Body of pancreas (tissue), 4 donors: ENCODE data around the gene S1PR5. TPM values are rescaled to one million over a fixed set of nuclear protein-coding genes. Genes with fewer than 3 reads are reported as not detected.

Experiments
- ATAC-seq: fragments of 150-250 bp; one replicate; pipeline ENCODE4 v1.9.1; 2016
- DNase-seq, 4 donors: peaks; one replicate each; pipeline ENCODE4 v3.0.0-alpha.2; 2019
- H3K27ac ChIP-seq, 4 donors: fragments of 200-600 bp; sonication (generic); 1 replicate in 3 of 4; 2 replicates in 1 of 4; pipeline versions ENCODE4 v1.5.1 to v1.6.1; 2016 to 2019; ENCODE audit warnings: mild to moderate bottlenecking in 1 of 4, mixed read lengths in 1 of 4, moderate library complexity in 1 of 4
- H3K27me3 ChIP-seq, 2 donors: fragments of 200-600 bp; sonication (generic); one replicate each; pipeline ENCODE4 v1.6.0; 2016; ENCODE audit warnings: mild to moderate bottlenecking in 1 of 2
- H3K36me3 ChIP-seq, 2 donors: fragments of 200-600 bp; sonication (generic); replicated peaks in 1 of 2; 2 replicates each; pipeline ENCODE4 v1.5.1; 2016; ENCODE audit warnings: low read depth in 2 of 2; ENCODE audit not compliant: insufficient read depth in 1 of 2
- H3K4me1 ChIP-seq: fragments of 200-600 bp; sonication (generic); one replicate; pipeline ENCODE4 v1.6.0; 2016
- H3K4me3 ChIP-seq, 2 donors: fragments of 200-600 bp; sonication (generic); 1 replicate in 1 of 2; 2 replicates in 1 of 2; pipeline ENCODE4 v1.5.1; 2016 to 2019
- H3K9me3 ChIP-seq, 3 donors: fragments of 200-600 bp; sonication (generic); 1 replicate in 2 of 3; 2 replicates in 1 of 3; pipeline ENCODE4 v1.5.1; 2016
- CTCF ChIP-seq, 7 experiments: fragments of 450-650 bp in 4 of 7; fragments of 200-600 bp in 3 of 7; sonication (generic) in 3 of 7; IDR thresholded peaks; one replicate each; pipeline ENCODE4 v1.5.1; 2016 to 2019; ENCODE audit warnings: antibody characterized with exemption in 7 of 7
- POLR2A ChIP-seq, 3 donors: fragments of 450-650 bp; IDR thresholded peaks; one replicate each; pipeline ENCODE4 v1.6.1; 2016; ENCODE audit warnings: antibody characterized with exemption in 3 of 3, mild to moderate bottlenecking in 2 of 3
- WGBS, 2 donors: methylation state at CpG; one replicate each; pipeline ENCODE4 v1.1.5; 2017; 5-methylcytosine and 5-hydroxymethylcytosine counted together
- intact Hi-C: fragments of 100-400 bp; cut with DNase I; formaldehyde crosslinking; loops from one replicate; pipeline ENCODE4 v1.15.1; 2023
- total RNA-seq, 2 donors: library from RNA; depleted of rRNA; stranded (reverse); fragments of >200 nt; gene quantifications; one replicate each; pipeline ENCODE4 v1.1.0, GENCODE V29; 2016

Gene S1PR5
- total RNA-seq, 2 donors from 2014 or later = 1.0 to 1.6 TPM

GRCh38 chr19:10501971-10502523, 15.2 kb downstream of the S1PR5 start:
- intact Hi-C loops = no loop called here
- H3K27ac ChIP-seq = peak overlapping the region; percentile 95 to 99 (median 98)
- WGBS, 2 donors = 0% methylated on average over 5 to 35 of the region's 35 CpGs

GRCh38 chr19:10500247-10500592, 17.0 kb downstream of the S1PR5 start:
- intact Hi-C loops = no loop called here
- Histone ChIP-seq H3K4me3 (no peak overlapping the region), H3K9me3 (no peaks in the 10 kb centered on the region), H3K27ac (no peak overlapping the region), H3K4me1 (peaks cover 40% of the 10 kb centered on the region), H3K27me3 (no peaks in the 10 kb centered on the region), H3K36me3 (peaks cover 5 to 9% of the 10 kb centered on the region in 2 donors)
- DNase-seq (no peak), ATAC-seq (no peak)
- TF ChIP-seq POLR2A (IDR thresholded peaks at IDR 0.05) = no peak
- TF ChIP-seq CTCF (IDR thresholded peaks at IDR 0.05) = no peak
- 94 to 97% methylated on average over 2 of the region's 2 CpGs for WGBS, 2 donors

More at GRCh38 chr19:10501971-10502523, 15.2 kb downstream of the S1PR5 start:
- Histone ChIP-seq H3K36me3 (peaks cover 2 to 3% of the 10 kb centered on the region in 2 donors), H3K4me3 (peak overlapping the region; percentile 72 to 73), H3K27me3 (no peaks in the 10 kb centered on the region), H3K9me3 (no peaks in the 10 kb centered on the region), H3K4me1 (peaks cover 45% of the 10 kb centered on the region)
- peak; percentile 81 for ATAC-seq
- peak; percentile 95 to 100 (median 98) for DNase-seq
- peak in 2 of 3 donors; percentile 81 to 83 for TF ChIP-seq POLR2A (IDR thresholded peaks at IDR 0.05)
- TF ChIP-seq CTCF (IDR thresholded peaks at IDR 0.05) = no peak

GRCh38 chr19:10499550-10500246, 17.5 kb downstream of the S1PR5 start:
- H3K4me1 ChIP-seq = peaks cover 40% of the 10 kb centered on the region
- 67 to 89% methylated on average over 9 to 18 of the region's 24 CpGs for WGBS, 2 donors
- no peak overlapping the region for H3K4me3 ChIP-seq
- no peak for ATAC-seq
- H3K36me3 ChIP-seq = peaks cover 8 to 12% of the 10 kb centered on the region in 2 donors
- DNase-seq = no peak
- TF ChIP-seq POLR2A (IDR thresholded peaks at IDR 0.05) = no peak
- TF ChIP-seq CTCF (IDR thresholded peaks at IDR 0.05) = no peak
- H3K27me3 ChIP-seq = no peaks in the 10 kb centered on the region
- no peaks in the 10 kb centered on the region for H3K9me3 ChIP-seq
- H3K27ac ChIP-seq = no peak overlapping the region
- intact Hi-C loops = no loop called here

GRCh38 chr19:10497371-10497770, 19.9 kb downstream of the S1PR5 start:
- intact Hi-C loops = no loop called here

More at GRCh38 chr19:10497371-10497770, 19.9 kb downstream of the S1PR5 start:
- no peaks in the 10 kb centered on the region for H3K27me3 ChIP-seq
- no peak overlapping the region for H3K27ac ChIP-seq
- TF ChIP-seq POLR2A (IDR thresholded peaks at IDR 0.05) (no peak), CTCF (IDR thresholded peaks at IDR 0.05) (no peak)
- 93 to 94% methylated on average over 4 of the region's 4 CpGs for WGBS, 2 donors
- peaks cover 34% of the 10 kb centered on the region for H3K4me1 ChIP-seq
- DNase-seq = no peak
- no peaks in the 10 kb centered on the region for H3K9me3 ChIP-seq
- H3K36me3 ChIP-seq = peaks cover 8 to 12% of the 10 kb centered on the region in 2 donors
- H3K4me3 ChIP-seq = no peak overlapping the region
- ATAC-seq = no peak
